HG03354 (cell line): ENCODE data around the gene SLIT3.

ENCODE experiments used
- ATAC-seq: cut with Tn5 transposase; IDR thresholded peaks from one replicate; pipeline ENCODE4 v1.9.1; 2021; ENCODE audit warnings: mild to moderate bottlenecking; ENCODE audit not compliant: unreplicated experiment, poor library complexity, severe bottlenecking

Gene SLIT3

DNA sequence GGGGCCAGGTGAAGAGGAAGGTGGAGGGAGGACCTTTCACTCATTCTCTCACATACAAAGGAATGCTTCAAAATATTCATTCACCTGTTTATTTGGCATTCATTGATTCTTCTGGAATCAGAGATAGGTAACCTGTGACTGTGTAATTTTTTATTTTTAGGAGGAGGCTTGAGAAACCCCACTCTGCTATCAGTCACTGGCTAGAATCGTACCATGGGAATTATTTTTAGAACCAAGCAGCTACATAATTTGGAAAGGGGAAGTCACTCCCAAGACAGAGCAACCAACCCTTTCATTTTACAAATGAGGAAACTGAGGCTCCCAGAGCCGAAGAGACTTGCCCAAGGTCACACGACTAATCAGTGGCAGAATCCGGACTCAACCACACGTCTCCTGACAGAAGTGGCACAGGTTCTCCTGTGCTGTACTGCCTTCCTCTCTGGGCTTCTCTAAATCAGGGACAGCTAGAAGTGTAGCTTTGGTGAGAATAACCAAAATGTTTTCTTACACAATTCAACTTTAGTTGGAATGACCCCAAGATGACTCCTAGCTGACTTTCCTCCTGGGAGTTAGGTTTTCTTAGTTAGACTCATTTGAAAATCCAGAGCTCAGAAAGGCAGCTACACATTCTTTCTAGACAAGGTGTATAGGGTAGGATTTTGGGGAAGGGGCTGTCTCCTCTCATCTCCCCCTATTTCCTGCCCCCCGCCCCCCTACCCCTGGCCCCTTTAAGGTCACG lies 457.5 kb downstream of the SLIT3 start:
- ATAC-seq: no peak

DNA sequence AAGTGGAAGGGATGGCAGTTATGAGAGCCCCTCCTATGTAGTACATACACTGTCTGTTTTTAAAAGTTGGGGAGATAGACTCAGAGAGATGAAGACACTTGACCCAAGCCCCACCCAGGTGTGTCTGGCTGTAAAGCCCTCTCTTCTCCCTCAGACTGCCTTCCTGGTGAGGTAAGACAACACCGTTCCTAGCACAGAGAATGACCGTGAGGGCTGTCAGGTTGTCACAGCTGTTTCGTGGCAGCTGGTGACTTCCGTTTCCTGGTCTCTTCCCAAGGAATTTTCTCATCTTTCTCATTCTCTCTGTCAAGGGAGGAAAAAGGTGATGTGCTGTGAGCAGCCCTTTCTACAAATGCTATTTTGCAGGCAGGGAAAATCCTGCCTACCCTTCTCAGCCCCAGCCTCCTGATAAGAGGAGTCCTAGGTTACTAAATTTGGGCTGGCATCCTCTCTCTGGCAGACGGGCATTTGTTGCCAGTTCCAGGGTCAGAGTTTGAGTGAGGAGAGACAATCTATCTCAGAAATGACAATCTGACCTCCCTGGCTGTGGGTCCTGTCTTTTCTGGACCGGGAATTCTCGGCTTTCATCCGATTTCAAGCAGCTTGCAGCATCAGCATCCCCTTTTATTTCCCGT lies 458.3 kb downstream of the SLIT3 start:
- ATAC-seq: no peak

DNA sequence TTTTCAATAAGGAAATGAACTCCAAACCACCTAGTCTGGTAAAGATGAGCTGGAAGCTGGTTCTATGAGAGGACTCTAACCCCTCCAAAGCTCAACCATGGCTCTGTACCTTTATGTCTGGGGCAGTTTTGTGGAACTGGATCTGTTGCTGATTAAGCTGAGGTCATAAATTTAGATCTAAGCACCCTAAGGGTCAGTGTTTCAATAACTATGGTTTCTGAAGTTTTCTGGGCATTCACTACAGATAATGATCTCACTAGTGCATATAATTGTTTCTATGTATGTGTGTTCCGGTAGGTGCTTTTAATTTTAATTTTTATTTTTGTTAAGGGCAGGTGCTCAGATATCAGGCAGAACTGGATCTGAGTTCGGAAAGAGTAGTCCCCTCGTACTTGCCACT lies 463.1 kb downstream of the SLIT3 start:
- no peak for ATAC-seq

DNA sequence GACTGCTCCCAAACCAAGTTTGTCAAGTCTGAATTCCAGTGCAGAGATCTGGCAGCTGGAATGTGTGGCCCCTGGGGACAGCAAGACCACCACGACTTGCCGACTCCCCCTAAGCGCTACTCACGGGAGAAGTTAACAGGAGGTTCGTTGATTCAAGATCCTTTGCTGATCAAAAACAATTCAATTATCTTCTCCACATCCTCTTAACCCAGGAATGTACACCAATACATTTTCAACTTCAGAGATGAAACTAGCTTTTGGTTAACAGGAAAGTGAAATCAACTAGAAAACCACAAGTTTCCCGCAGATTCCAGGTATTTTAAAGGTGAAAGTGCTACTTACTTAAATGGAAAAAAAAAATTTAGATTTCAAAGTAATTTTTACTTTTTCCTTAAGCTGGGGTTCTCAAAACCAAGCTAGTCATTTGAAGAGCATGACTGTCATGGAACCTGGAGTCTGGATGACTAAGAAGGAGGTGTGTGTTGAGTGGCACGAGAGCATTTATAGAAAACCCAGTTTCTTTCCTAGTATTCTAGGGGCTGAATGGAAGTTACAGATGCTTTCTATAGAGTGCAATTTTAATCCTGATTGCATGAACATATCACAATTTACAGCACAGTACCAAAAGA lies 464.2 kb downstream of the SLIT3 start:
- no peak for ATAC-seq

DNA sequence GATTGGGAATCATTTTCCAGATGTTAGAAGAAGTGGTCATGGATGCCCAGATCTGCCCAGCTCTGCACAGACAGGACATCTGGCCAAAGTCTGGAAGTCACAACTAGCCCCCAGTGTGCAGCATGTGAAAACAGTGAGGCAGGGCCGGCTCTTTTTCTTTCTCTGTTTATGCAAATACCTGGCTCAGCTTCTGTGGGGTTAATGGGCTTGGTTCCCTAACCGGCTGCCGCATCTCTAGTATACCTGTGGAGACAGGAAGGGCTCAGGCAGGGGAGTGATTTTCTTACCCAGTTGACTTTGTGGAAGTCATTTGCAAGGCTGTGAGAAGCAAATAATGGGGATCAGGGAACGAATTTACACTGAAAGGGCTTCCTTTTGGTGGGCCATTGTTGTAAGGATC lies 467.0 kb downstream of the SLIT3 start:
- ATAC-seq: no peak

DNA sequence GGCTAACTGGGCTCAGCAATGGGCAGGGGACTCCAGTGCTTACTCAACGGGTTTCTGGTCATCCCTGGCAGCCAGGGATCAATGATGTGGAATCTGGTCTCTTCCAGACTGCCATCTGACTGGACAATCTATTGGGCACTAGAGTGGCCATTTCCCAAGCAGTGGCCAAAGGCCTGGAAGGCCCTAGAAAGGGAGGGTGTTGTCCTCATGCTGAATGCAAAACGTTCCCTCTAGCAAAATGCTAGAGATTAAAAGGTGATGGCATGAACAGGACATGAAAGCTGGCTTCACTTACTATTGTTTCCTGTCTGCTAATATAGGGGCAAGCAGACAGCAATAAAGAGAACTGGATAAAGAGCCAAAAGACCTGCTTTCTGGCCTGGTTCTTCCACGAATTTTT lies 467.6 kb downstream of the SLIT3 start:
- ATAC-seq: no peak

DNA sequence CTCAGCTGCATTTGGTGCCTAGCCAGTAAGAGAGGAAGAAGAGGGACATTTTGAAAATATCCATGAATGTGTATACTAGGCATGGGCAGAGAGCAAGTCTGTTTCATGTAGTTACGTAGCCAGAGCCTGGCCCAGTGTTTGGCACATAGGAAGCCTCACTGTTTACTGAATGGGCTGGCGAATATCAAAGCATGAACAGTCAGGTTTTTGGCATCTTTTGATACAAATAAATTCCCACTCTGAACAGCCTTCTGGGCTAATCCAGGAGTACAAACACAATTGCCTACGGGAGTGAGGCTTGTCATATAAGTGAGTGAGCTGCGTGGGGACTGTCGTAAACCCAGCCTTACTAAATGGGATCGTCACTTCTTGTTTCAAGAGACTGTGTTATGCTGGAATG lies 468.6 kb downstream of the SLIT3 start:
- ATAC-seq: no peak

DNA sequence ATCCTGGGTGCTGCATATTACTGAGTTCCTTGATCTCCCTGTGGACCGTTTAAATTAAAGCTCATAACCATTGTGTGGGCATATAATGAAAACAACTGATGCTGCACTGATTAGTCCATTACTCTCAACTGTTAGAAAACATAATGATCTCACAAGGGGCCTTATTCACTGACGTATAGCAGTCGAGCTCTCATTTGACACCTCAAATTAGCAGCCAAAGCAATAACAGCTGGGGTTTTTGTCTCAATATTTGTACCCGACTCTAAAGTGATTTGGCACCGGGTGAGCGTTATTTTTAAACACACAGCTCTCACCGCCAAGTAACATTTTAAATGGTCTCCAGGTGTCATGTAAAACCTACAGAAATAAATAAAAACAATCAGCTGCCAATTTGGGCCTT lies 469.6 kb downstream of the SLIT3 start:
- no peak for ATAC-seq

DNA sequence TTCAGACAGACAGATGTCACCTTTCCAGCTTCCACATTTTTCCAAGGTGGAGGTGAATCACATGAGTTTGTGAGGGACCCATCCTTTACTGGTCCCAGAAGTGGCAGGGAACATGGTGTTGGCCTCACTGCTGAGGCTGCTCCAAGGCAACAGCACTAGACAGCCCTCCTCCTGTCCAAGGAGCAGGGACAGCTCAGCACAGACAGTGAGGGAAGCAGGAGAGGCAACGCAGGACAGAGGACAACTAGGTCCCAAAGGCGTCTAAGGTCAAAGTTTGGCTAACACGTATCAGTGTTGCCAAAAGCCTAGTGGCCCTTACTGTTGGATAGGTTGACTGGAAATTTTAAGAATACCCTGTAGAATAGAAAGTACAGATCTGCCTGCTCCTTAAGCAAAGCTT lies 470.1 kb downstream of the SLIT3 start:
- ATAC-seq: no peak

DNA sequence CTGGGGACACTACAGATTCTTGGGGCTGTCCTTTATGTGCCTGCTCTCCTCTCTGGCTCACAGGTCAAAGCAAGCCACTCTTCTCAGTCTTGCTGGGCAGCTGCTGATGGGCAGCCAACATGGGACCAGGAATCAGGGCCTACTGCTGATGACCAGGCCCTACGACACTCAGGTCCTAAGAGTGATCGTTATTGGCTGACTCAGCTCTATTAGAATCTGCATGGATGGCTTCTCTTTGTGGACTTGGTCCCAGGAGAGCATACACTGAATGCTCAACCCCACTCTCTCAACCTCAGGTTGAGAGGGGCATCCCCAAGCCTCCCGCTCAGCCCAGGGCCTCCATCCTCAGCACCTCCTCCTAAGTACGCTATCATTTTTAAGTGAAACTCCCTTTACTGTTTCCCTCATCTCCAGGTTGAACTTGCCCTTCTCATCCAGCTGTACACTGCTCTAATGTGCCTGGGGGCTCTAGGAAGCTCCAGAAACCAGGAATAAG lies 471.0 kb downstream of the SLIT3 start:
- no peak for ATAC-seq

DNA sequence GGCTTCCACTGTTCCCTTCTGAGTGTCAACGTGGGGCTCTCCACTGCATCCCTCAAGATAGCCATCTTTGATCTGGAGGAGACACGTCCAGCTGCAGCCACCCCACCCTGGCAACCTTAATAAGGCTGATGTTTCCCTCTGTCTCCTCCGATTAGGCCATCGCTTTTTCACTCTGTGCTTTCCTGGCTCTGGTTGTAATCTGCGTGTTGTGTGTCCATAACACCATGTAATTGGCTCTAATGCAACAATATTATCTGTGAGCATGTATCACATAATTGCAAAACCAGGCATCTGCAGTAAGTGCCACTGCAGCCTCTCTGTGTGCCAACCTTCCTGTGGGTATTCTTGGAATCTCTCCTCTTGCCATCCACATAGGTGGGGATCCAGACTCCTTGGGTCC lies 471.9 kb downstream of the SLIT3 start:
- no peak for ATAC-seq

DNA sequence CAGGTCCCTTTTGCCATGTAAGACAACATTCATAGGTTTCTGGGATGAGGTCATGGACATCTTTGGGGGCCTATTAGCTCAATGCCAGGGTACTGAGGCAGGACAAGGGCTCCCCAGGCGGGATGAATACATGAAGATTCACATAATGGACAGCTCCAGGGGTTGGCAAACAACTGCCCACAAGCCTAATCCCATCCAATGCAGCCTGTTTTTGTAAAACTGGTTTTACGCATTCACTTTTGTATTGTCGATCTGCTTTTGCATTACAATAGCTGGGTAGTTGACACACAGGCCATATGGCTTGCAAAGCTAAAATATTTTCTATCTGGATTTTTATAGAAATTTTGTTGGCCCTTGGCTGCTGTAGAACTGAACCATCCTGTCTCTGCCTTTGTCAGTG lies 473.3 kb downstream of the SLIT3 start:
- no peak for ATAC-seq

DNA sequence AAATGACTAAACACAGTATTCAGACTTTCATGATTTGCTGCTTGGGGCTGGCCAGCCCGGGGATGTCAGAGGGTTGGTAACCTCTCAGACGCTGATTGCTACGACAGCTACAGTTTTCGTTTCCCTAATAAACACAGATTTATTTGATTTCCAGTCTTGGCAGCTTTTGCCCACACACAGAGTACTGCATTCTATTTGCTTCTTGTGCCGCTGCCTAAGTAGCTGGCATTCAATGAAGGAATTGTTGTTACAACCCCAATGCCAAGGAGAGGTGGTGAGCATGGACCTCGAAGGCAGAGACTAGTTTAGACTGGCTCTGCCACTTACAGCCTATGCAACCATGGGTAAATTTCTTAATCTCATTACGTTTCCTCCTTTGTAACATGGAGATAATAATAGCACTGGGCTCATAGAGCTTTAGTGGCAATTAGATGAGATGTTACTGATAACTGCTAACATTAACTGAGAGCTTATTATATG lies 474.7 kb downstream of the SLIT3 start:
- ATAC-seq: no peak

DNA sequence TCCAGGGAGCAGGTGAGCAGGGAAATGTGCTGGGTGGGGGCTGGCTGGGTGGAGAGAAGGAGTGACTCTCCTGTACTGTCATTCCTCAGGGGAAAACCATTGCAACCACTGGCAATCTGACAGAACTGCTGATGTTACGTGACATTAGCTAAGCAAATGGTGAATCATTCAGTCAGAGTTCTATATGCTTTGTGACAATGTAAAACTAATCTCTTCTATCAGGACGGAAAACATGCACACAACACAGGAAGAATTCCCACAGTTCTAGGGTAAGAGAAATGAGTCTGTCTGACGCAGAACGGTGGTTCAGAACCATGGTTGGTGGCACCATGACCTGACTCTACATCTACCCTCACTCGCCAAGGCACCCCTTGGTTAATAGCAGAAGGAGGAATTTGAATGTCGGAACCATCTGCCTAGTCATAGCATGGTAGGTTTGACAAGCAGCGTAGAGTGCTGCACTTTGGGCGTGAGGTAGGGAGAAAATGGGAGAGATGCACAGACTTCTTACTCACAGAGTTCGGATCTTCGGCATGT lies 478.1 kb downstream of the SLIT3 start:
- no peak for ATAC-seq

DNA sequence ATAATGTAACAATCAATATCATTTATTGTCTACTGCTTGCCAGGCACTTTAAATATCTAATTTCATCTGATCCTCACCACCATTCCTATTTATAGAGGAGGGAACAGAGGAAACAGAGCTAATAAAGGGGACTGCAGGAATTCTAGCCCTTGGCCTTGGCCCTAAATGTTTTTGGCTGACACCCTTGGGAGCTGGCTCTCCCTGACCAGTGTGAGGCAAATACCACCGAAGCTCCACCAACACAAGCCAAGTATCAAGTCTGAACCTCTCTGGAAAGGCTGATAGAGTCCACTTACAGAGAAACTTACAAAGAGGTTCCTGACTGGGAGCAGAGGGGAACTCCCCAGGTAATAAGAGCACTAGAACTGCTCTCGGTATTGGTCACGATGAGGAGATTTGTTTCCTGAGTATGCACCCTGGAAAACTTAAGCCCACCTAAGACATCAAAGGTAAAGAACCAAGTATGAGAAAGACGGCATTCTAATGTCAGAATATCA lies 478.6 kb downstream of the SLIT3 start:
- no peak for ATAC-seq

DNA sequence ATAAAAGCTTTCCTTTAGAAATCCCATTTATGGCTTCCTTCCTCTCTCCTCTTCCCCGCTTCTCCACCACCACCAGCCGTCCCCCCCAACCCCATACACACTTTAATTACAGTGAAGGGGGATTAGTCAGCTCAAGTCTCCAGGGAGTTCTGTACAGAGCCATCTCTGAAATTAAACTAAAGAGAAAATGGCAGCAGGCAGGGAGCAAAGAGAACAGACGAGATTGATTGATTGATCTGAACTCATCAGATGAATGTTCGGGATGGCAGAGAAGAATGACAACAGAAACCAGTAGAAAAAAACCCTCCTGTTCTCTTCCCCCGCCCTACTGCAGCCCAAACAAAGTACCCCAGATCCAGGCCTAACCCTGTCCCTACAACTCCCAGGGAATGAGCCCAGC lies 480.1 kb downstream of the SLIT3 start:
- no peak for ATAC-seq

DNA sequence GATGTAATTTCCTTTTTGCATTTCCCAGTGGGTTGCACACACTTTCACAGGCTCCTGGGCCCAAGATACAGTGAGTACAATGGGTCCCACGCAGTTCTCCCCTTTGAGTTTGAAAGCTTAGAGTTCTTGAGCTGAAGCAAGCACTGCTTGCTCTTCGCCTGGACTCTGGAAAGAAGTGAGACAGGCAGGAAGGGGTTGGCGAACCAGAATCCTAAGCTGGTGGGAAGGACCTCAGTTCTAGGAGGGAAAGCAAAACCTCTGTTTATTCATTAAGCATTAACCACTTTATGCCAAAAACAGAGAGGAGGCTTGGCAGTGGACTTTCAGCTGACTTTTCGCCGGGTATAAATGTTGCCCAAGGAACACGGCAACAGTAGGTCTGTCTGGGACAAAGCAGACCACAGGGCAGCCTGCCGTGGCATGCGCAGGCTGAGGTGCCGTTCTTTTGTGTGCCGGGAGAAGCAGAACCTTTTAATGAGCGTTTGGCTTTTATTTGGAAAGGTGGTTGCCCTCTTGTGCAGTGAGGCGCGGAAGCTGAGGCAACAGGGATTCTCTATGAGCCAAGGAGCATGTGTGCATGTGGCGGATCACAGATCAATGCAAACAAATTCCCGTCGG lies 481.8 kb downstream of the SLIT3 start:
- ATAC-seq: no peak

DNA sequence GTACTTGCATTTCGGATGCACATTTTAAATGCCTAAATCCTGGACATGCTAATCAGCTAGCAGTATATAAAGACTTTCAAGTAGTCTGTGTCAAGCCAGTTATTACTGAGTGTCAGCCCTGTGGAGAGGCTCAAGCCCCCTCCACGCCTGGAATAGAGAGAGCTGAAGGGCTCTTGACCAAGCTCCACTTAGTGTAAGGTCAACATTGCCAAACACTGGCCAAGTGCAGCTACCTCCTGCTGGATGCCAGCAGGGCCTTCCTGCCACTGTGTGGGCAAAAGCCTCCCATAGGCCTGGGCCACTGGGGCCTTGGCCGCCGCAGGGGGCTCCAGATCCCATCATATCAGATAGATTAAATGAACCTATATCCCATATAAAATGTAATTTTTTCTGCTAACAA lies 482.4 kb downstream of the SLIT3 start:
- ATAC-seq: no peak

DNA sequence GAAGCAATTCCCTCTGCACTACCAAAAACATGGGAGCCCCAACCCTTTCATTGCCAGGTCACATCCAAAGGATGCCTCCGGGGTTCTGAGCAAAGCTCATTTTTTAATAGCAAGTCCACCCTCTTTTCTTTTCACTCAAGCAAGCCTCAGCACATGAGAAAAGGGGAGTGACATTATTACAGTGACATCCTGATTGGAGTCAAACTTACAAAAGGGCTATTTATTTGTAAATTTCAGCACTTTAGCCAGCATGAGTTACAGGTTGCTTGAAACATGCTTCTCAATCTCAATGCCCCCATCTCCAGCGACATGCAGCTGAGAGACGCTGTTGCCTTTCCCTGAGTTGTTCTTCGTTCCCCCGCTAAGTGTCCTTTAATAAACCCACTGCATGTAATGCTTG lies 483.3 kb downstream of the SLIT3 start:
- ATAC-seq: no peak

DNA sequence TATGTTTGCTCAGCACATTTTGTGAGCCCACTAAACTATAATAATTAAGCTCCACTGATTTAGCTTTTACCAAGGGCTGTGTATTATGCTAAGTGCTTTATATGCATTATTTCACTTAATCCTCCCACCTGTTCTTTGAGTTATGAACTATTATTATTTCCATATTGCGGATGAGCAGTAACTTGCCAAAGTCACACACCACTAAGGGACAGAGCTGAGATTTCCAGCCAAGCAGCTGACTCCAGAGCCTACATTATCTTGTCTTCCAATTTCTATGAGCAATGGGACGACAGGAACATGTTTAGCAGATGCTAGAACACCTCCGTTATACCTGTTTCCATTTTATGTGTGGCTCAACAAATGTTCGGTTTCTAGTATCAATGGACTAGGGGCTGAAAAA lies 484.3 kb downstream of the SLIT3 start:
- ATAC-seq: no peak
